ENCODE results near the gene ZNF319. TPM values are rescaled to one million over a fixed set of nuclear protein-coding genes. Genes with fewer than 3 reads are reported as not detected.
A peak's percentile ranks its signal among the peaks of the same experiment; 100 is the strongest.

Gene ZNF319
- total and polyA plus RNA-seq, 2 of the 4 experiments (the other 2 are of a cell fraction) = 0.90 to 6.3 TPM

DNA sequence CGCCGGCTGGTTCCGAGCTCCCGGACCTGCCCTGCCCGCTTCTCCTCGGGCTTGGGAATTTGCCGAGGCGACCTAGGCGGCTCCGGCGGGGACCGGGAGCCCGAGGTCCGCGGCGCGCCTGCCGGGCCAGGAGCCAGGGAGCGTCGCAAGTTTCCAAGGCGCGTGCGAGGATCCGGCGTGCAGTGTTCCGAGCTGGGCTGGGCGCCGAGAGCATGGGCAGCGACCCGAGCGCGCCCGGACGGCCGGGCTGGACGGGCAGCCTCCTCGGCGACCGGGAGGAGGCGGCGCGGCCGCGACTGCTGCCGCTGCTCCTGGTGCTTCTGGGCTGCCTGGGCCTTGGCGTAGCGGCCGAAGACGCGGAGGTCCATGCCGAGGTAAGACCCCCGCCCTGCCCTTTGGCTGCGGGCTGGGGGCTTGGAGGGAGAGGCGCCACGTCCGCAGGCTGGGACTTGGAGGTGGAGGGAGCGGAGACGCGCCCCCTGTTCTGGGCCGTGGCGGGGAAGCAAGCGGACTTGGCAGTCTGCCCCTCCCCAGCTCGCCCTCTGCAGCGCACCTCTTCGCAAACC is 25.8 kb upstream of the ZNF319 start:
- Histone ChIP-seq H3K4me2 (ENCODE audit: low read depth, low read length) (peak overlapping the region; percentile 76), H4K91ac (ENCODE audit: insufficient read depth, low read depth, low read length) (no peak overlapping the region), H3K56ac (ENCODE audit: extremely low read depth, insufficient read depth, low read length) (no peak overlapping the region), H4K20me1 (ENCODE audit: insufficient read depth, low read length) (peaks cover 9% of the 10 kb centered on the region; the same call in 1 of the 2 replicates), H3K27me3 (ENCODE audit: control insufficient read depth, insufficient read depth, low read length) (peaks cover 36% of the 10 kb centered on the region), H3K4me3 (ENCODE audit: insufficient read depth, low read depth, low read length) (peak overlapping the region; percentile 61), H3K36me3 (ENCODE audit: control insufficient read depth, insufficient read depth, low read length) (no peaks in the 10 kb centered on the region), H3K4me1 (ENCODE audit: control insufficient read depth, insufficient read depth, low read length) (peaks cover 16% of the 10 kb centered on the region), H3K27ac (ENCODE audit: insufficient read depth, low read length) (no peak overlapping the region), H3K9me1 (ENCODE audit: insufficient read depth, low read length) (peaks cover 4% of the 10 kb centered on the region; the same call in 1 of the 2 replicates), H3K9me3 (ENCODE audit: control insufficient read depth, insufficient read depth, low read length) (no peaks in the 10 kb centered on the region), H2BK20ac (ENCODE audit: low read depth, low read length) (no peak overlapping the region), H4K8ac (ENCODE audit: low read depth in 2 of 2, low read length in 2 of 2) (no peak overlapping the region), H3K18ac (ENCODE audit: low read depth, low read length) (no peak overlapping the region), H2AFZ (replicated peaks; ENCODE audit: low read length, poor library complexity) (peak overlapping the region; percentile 95), H3K4ac (ENCODE audit: low read depth, low read length) (no peak overlapping the region), H3K79me1 (ENCODE audit: low read depth in 1 of 2, low read length in 2 of 2) (no peaks in the 10 kb centered on the region), H2BK15ac (ENCODE audit: low read depth, low read length) (no peak overlapping the region), H2BK120ac (ENCODE audit: low read depth, low read length) (no peak overlapping the region), H3K9ac (ENCODE audit: low read depth, low read length) (no peak overlapping the region), H4K5ac (ENCODE audit: low read depth, low read length) (no peak overlapping the region), H2BK5ac (ENCODE audit: low read depth, low read length, poor library complexity, severe bottlenecking) (no peak overlapping the region), H2AK9ac (replicated peaks; ENCODE audit: low read depth, low read length, poor library complexity) (no peak overlapping the region), H2AK5ac (ENCODE audit: low read depth, low read length) (no peak overlapping the region), H3K14ac (replicated peaks; ENCODE audit: low read depth, low read length) (no peak overlapping the region), H3K23ac (ENCODE audit: low read depth, low read length) (no peak overlapping the region)
- ATAC-seq (ENCODE audit: low read depth) (peak; percentile 30), DNase-seq (peak; percentile 17)
- TF ChIP-seq MAFK (IDR thresholded peaks at IDR 0.05; ENCODE audit: low read depth, low read length) (no peak), CEBPB (IDR thresholded peaks at IDR 0.05; ENCODE audit: low read depth, low read length) (no peak), NFE2L2 (IDR thresholded peaks at IDR 0.05; ENCODE audit: low read depth, low read length) (no peak)
- TF ChIP-seq, protein P1, sequence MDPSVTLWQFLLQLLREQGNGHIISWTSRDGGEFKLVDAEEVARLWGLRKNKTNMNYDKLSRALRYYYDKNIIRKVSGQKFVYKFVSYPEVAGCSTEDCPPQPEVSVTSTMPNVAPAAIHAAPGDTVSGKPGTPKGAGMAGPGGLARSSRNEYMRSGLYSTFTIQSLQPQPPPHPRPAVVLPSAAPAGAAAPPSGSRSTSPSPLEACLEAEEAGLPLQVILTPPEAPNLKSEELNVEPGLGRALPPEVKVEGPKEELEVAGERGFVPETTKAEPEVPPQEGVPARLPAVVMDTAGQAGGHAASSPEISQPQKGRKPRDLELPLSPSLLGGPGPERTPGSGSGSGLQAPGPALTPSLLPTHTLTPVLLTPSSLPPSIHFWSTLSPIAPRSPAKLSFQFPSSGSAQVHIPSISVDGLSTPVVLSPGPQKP (IDR thresholded peaks at IDR 0.05; ENCODE audit: borderline replicate concordance, low read depth, low read length) = no peak
- POLR2A ChIA-PET (ENCODE audit: unreplicated experiment) = no interaction called here
- intact Hi-C loops (cut with micrococcal nuclease) = no loop called here
- no TSS peak for BruUV-seq (replicated peaks)
- dilution Hi-C loops (cut with HindIII; ENCODE audit: low sequenced_read_pairs, unreplicated experiment) = no loop called here
- WGBS, 2 experiments (ENCODE audit: extremely low coverage in 2 of 2, insufficient read length in 1 of 2) = 0% methylated on average over 13 of the region's 65 CpGs; no CpG with 5 or more reads in 1 of the 2 experiments
- in situ Hi-C loops (cut with MboI; ENCODE audit: low sequenced_read_pairs) = no loop called here
- CTCF ChIA-PET = interaction anchor here (1.5 kb wide), 1 partner anchor 95 kb away, joined by 7 read pairs; no protein-coding TSS in a partner anchor
